ENCODE data around the gene TTC28.
A peak's percentile ranks its signal among the peaks of the same experiment; 100 is the strongest.

- TF ChIP-seq, protein P1, sequence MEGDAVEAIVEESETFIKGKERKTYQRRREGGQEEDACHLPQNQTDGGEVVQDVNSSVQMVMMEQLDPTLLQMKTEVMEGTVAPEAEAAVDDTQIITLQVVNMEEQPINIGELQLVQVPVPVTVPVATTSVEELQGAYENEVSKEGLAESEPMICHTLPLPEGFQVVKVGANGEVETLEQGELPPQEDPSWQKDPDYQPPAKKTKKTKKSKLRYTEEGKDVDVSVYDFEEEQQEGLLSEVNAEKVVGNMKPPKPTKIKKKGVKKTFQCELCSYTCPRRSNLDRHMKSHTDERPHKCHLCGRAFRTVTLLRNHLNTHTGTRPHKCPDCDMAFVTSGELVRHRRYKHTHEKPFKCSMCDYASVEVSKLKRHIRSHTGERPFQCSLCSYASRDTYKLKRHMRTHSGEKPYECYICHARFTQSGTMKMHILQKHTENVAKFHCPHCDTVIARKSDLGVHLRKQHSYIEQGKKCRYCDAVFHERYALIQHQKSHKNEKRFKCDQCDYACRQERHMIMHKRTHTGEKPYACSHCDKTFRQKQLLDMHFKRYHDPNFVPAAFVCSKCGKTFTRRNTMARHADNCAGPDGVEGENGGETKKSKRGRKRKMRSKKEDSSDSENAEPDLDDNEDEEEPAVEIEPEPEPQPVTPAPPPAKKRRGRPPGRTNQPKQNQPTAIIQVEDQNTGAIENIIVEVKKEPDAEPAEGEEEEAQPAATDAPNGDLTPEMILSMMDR (IDR thresholded peaks at IDR 0.05), result no peak
- TF ChIP-seq EP300 (IDR thresholded peaks at IDR 0.05) (no peak), POLR2AphosphoS5 (IDR thresholded peaks at IDR 0.05) (peak in 1 of 2 donors; percentile 11)
These were observed 59.3 kb downstream of the TTC28 start for GRCh38 chr22:28620244-28620922.

All from esophagus muscularis mucosa (tissue), 4 donors.